Spleen (tissue), 11 donors: ENCODE measurements around the gene ORMDL2. TPM values are rescaled to one million over a fixed set of nuclear protein-coding genes. Genes with fewer than 3 reads are reported as not detected.

Source experiments
- DNase-seq: peaks from one replicate; pipeline ENCODE4 v3.0.0-alpha.2; 2020
- H3K27ac ChIP-seq, 8 donors: fragments of 200-600 bp; sonication (generic) in 7 of 8; 1 replicate in 4 of 8; 2 replicates in 4 of 8; pipeline versions ENCODE4 v1.5.0 to v1.8.0; 2016 to 2021; ENCODE audit warnings: inconsistent platforms in 4 of 8, mild to moderate bottlenecking in 4 of 8, moderate library complexity in 1 of 8
- H3K27me3 ChIP-seq, 7 donors: fragments of 200-600 bp; sonication (generic) in 6 of 7; replicated peaks in 1 of 7; 1 replicate in 4 of 7; 2 replicates in 3 of 7; pipeline versions ENCODE4 v1.5.0 to v1.8.0; 2016 to 2021; ENCODE audit warnings: inconsistent platforms in 3 of 7, mild to moderate bottlenecking in 1 of 7
- H3K36me3 ChIP-seq, 6 donors: fragments of 200-600 bp; sonication (generic) in 5 of 6; 1 replicate in 4 of 6; 2 replicates in 2 of 6; pipeline versions ENCODE4 v1.5.0 to v1.8.0; 2016 to 2021; ENCODE audit warnings: inconsistent platforms in 2 of 6
- H3K4me1 ChIP-seq, 6 donors: fragments of 200-600 bp; sonication (generic) in 5 of 6; 1 replicate in 3 of 6; 2 replicates in 3 of 6; pipeline versions ENCODE4 v1.5.0 to v1.8.0; 2016 to 2021; ENCODE audit warnings: inconsistent platforms in 3 of 6
- H3K4me3 ChIP-seq, 8 donors: fragments of 200-600 bp; sonication (generic) in 7 of 8; 1 replicate in 4 of 8; 2 replicates in 4 of 8; pipeline versions ENCODE4 v1.5.0 to v1.8.0; 2016 to 2021; ENCODE audit warnings: inconsistent platforms in 4 of 8, mild to moderate bottlenecking in 4 of 8, moderate library complexity in 2 of 8
- H3K9me3 ChIP-seq, 8 donors: fragments of 200-600 bp; sonication (generic) in 7 of 8; 1 replicate in 4 of 8; 2 replicates in 4 of 8; pipeline versions ENCODE4 v1.5.0 to v1.8.0; 2016 to 2021; ENCODE audit warnings: inconsistent platforms in 4 of 8
- POLR2A ChIP-seq, 3 donors: fragments of 450-650 bp; IDR thresholded peaks; one replicate each; pipeline ENCODE4 v1.5.1; 2017; ENCODE audit warnings: antibody characterized with exemption in 3 of 3, mild to moderate bottlenecking in 1 of 3
- POLR2AphosphoS5 ChIP-seq, 3 donors: sonication (generic); formaldehyde crosslinking; IDR thresholded peaks; one replicate each; pipeline ENCODE4 v1.5.1; 2017; ENCODE audit warnings: antibody characterized with exemption in 3 of 3
- WGBS, 5 donors: extraction: QIAGEN DNeasy Blood & Tissue Kit in 3 of 5; methylation state at CpG; one replicate each; pipeline versions ENCODE4 v1.1.5 to v1.1.7; 2013 to 2018; 5-methylcytosine and 5-hydroxymethylcytosine counted together
- intact Hi-C: fragments of 100-400 bp; cut with DNase I; formaldehyde crosslinking; loops from one replicate; pipeline ENCODE4 v1.15.0; 2023; ENCODE audit warnings: low total_unique reads
- polyA plus RNA-seq, 3 donors: library from polyadenylated mRNA; stranded (reverse); fragments of 200-250 nt; gene quantifications; one replicate each; pipeline ENCODE4 v1.2.1, GENCODE V29; 2013
- total RNA-seq, 7 donors: library from RNA; depleted of rRNA in 3 of 7; stranded (reverse); fragments of >200 nt in 3 of 7; fragmentation: NEBNext Ultra II Directional in 4 of 7; extraction: Animal tissue kit (Norgen Biotek cat#: 25700) in 4 of 7; gene quantifications; one replicate each; pipeline versions ENCODE4 v1.1.0 to v1.2.1, GENCODE V29; 2016 to 2021
- TF ChIP-seq, protein P1 (sequence below), 11 experiments: fragments of 200-600 bp in 7 of 11; fragments of 450-650 bp in 4 of 11; sonication (generic) in 4 of 11; IDR thresholded peaks in 8 of 11; conservative IDR thresholded peaks in 3 of 11; 1 replicate in 7 of 11; 2 replicates in 4 of 11; pipeline versions ENCODE4 v1.4.0 to v1.8.0; 2016 to 2021; ENCODE audit warnings: antibody characterized with exemption in 11 of 11, inconsistent platforms in 4 of 11, mild to moderate bottlenecking in 1 of 11
- donor health status: healthy with polysubstance abuse.
- donor health status: DM: no; HTN: no; CAD: no; lungs with moderate emphysema.
- donor health status: DM: no; HTN: no; CAD: no.
- donor health status: Bipolar disorder and iron deficiency.
- donor health status: healthy.
- donor health status: DM: no; HTN: no; CAD: no.
- donor health status: DM: yes; HTN: yes; CAD: no.

ORMDL2 gene
- total and polyA plus RNA-seq, 10 donors = 18.8 to 34.6 (median 28.0) TPM

DNA sequence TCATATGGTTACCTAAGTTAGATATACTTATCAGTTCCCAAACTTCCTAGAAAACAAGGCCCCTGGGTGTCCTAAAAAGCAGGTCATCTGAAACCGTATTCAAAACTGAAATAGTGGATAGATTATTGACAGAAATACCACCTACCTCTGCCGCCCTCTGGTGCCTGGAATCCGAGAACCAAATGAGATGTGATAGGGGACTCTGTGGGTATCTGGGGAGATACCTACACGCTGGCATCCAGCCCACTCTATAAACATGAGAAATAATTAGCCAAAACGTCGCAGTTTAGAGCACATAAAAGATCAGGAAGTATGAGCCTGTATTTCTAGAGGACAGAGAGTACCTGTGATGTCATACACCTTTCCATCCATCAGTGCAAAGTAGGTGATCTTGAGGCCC is 4.4 kb downstream of the ORMDL2 start:
- DNase-seq = no peak
- 62 to 80% (median 70%) methylated on average over 6 of the region's 6 CpGs for WGBS, 5 donors
- no peak overlapping the region for H3K27ac ChIP-seq
- no peaks in the 10 kb centered on the region for H3K9me3 ChIP-seq
- H3K36me3 ChIP-seq = peaks cover 3 to 69% (median 43%) of the 10 kb centered on the region in 6 donors
- peaks cover 26 to 55% (median 42%) of the 10 kb centered on the region in 6 donors for H3K4me1 ChIP-seq
- no peak overlapping the region for H3K4me3 ChIP-seq
- intact Hi-C loops = no loop called here
- no peaks in the 10 kb centered on the region for H3K27me3 ChIP-seq
- TF ChIP-seq POLR2AphosphoS5 (IDR thresholded peaks at IDR 0.05) = no peak

DNA sequence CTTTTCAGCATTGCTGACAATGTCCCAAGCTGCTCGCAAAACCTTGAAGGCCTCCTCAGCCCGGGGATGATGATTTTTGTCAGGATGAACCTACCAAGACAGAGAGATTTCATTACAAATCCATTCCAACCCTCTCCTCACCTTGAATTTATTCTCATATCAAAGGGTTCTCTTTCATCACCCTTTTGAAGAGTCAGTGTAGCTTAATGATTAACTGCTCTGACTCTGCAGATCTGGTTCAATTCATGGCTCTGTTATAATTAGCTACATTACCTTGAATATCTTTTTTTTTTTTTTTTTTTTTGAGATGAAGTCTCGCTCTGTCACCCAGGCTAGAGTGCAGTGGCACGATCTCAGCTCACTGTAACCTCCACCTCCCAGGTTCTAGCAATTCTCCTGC is 5.6 kb downstream of the ORMDL2 start:
- H3K27ac ChIP-seq = no peak overlapping the region
- TF ChIP-seq, protein P1, sequence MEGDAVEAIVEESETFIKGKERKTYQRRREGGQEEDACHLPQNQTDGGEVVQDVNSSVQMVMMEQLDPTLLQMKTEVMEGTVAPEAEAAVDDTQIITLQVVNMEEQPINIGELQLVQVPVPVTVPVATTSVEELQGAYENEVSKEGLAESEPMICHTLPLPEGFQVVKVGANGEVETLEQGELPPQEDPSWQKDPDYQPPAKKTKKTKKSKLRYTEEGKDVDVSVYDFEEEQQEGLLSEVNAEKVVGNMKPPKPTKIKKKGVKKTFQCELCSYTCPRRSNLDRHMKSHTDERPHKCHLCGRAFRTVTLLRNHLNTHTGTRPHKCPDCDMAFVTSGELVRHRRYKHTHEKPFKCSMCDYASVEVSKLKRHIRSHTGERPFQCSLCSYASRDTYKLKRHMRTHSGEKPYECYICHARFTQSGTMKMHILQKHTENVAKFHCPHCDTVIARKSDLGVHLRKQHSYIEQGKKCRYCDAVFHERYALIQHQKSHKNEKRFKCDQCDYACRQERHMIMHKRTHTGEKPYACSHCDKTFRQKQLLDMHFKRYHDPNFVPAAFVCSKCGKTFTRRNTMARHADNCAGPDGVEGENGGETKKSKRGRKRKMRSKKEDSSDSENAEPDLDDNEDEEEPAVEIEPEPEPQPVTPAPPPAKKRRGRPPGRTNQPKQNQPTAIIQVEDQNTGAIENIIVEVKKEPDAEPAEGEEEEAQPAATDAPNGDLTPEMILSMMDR (IDR thresholded peaks at IDR 0.05 in 8 of 11, conservative IDR thresholded peaks at IDR 0.05 in 3 of 11) = no peak
- TF ChIP-seq POLR2AphosphoS5 (IDR thresholded peaks at IDR 0.05) (no peak), POLR2A (IDR thresholded peaks at IDR 0.05) (no peak)
- H3K27me3 ChIP-seq = no peaks in the 10 kb centered on the region
- DNase-seq = no peak
- H3K4me1 ChIP-seq = peaks cover 37 to 62% (median 52%) of the 10 kb centered on the region in 6 donors
- H3K4me3 ChIP-seq = no peak overlapping the region
- intact Hi-C loops = no loop called here
- 87 to 97% (median 92%) methylated on average over 4 of the region's 4 CpGs for WGBS, 5 donors
- peaks cover 3 to 76% (median 43%) of the 10 kb centered on the region in 6 donors for H3K36me3 ChIP-seq
- H3K9me3 ChIP-seq = no peaks in the 10 kb centered on the region

DNA sequence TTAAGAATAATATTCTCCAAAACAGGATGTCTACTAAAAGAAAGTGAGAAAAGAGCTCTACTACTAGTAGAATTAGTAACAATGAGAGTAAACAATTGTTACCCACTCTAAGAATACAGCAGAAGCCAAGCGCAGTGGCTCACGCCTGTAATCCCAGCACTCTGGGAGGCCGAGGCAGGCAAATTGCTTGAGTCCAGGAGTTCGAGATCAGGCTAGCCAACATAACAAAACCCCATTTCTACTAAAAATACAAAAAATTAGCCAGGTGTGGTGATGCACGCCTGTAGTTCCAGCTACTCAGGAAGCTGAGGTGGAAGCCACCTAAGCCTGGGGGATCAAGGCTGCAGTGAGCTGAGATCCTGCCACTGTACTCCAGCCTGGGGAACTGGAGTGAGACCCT is 6.9 kb downstream of the ORMDL2 start:
- no peak overlapping the region for H3K4me3 ChIP-seq
- no peaks in the 10 kb centered on the region for H3K27me3 ChIP-seq
- no peaks in the 10 kb centered on the region for H3K9me3 ChIP-seq
- H3K4me1 ChIP-seq = peaks cover 30 to 56% (median 49%) of the 10 kb centered on the region in 6 donors
- intact Hi-C loops = no loop called here
- peaks cover 3 to 67% (median 38%) of the 10 kb centered on the region in 6 donors for H3K36me3 ChIP-seq
- no peak for TF ChIP-seq POLR2A (IDR thresholded peaks at IDR 0.05)
- TF ChIP-seq, protein P1 (IDR thresholded peaks at IDR 0.05 in 8 of 11, conservative IDR thresholded peaks at IDR 0.05 in 3 of 11) = no peak
- TF ChIP-seq POLR2AphosphoS5 (IDR thresholded peaks at IDR 0.05) = no peak
- no peak for DNase-seq
- WGBS, 5 donors = 71 to 84% (median 80%) methylated on average over 5 of the region's 5 CpGs
- H3K27ac ChIP-seq = peak overlapping the region in 5 of 8 donors; percentile 9 to 37 (median 31)

DNA sequence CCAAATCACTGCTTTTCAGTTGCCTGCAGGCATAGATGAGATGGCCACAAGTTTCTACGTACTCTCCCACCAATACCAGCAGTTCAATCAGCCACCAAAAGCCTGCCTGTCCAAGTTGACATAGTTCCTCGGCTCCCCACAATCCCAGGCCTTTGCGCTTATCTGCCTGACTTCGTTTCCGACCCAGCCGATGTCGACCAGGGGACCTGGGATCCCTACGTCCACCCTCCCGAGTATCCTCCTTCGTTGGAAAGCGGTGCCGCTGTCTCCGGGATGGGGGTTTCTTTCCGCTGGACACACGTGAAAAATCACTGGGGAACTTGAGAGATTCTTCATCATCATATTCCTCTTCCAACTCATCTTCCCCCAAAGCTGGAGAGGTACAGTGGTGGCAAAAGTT is 10.0 kb downstream of the ORMDL2 start:
- Histone ChIP-seq H3K4me1 (peaks cover 30 to 82% (median 69%) of the 10 kb centered on the region in 6 donors), H3K4me3 (peak overlapping the region in 3 of 8 donors; percentile 9 to 89 (median 85)), H3K27me3 (no peaks in the 10 kb centered on the region), H3K27ac (peak overlapping the region in 5 of 8 donors; percentile 92 to 94 (median 93)), H3K9me3 (no peaks in the 10 kb centered on the region), H3K36me3 (peaks cover 0 to 37% (median 7%) of the 10 kb centered on the region in 6 donors)
- WGBS, 5 donors = 86 to 95% (median 94%) methylated on average over 15 of the region's 15 CpGs
- intact Hi-C loops = no loop called here
- DNase-seq = no peak
- peak in 2 of 3 donors; percentile 1 to 26 for TF ChIP-seq POLR2AphosphoS5 (IDR thresholded peaks at IDR 0.05)
- TF ChIP-seq POLR2A (IDR thresholded peaks at IDR 0.05) = no peak

DNA sequence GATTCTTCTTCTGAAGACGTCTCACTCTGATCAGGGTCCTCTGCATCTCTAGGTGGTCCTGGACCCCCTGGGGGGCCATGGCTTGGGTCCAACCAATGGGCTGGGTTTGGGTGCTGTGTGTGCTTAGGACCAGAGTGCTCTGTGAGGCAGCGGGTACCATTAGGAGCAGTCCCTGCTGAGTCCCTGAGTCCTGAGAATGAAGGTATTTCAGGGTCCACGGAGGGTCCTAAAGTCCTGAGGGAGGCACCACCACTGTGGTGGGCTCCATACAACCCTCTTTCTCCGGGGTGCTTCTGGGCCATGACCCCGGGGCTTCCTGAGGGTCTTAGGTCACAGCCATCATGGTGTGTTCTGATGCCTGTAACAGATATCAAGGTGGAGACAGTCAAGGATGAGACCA is 10.5 kb downstream of the ORMDL2 start:
- no peaks in the 10 kb centered on the region for H3K27me3 ChIP-seq
- peak overlapping the region in 7 of 8 donors; percentile 9 to 96 (median 88) for H3K4me3 ChIP-seq
- no peaks in the 10 kb centered on the region for H3K9me3 ChIP-seq
- TF ChIP-seq, protein P1 (IDR thresholded peaks at IDR 0.05 in 8 of 11, conservative IDR thresholded peaks at IDR 0.05 in 3 of 11) = no peak
- TF ChIP-seq POLR2A (IDR thresholded peaks at IDR 0.05) (no peak), POLR2AphosphoS5 (IDR thresholded peaks at IDR 0.05) (no peak)
- no peak for DNase-seq
- peak overlapping the region; percentile 82 to 94 (median 92) for H3K27ac ChIP-seq
- peaks cover 30 to 82% (median 70%) of the 10 kb centered on the region in 6 donors for H3K4me1 ChIP-seq
- WGBS, 5 donors = 65 to 90% (median 90%) methylated on average over 4 to 5 of the region's 5 CpGs
- peaks cover 0 to 37% (median 2%) of the 10 kb centered on the region in 6 donors for H3K36me3 ChIP-seq
- intact Hi-C loops = no loop called here
